NB4 (cell line): Measurements from ENCODE around the gene NTRK3.

Experiments used
- DNase-seq: peaks from one replicate; pipeline ENCODE4 v3.0.0; 2010; ENCODE audit warnings: low read depth
- H3K4me3 ChIP-seq: one replicate; pipeline ENCODE4 v1.5.1; 2011; ENCODE audit warnings: mild to moderate bottlenecking, low read depth, low read length, moderate library complexity
- CTCF ChIP-seq: IDR thresholded peaks from one replicate; pipeline ENCODE4 v1.5.1; 2012; ENCODE audit warnings: low read depth, low read length
- MAX ChIP-seq: IDR thresholded peaks from 2 replicates; pipeline ENCODE4 v1.6.1; 2011; ENCODE audit warnings: low read depth, low read length
- MYC ChIP-seq: IDR thresholded peaks from 2 replicates; pipeline ENCODE4 v1.6.1; 2011; ENCODE audit warnings: low read depth, low read length
- POLR2A ChIP-seq: IDR thresholded peaks from 2 replicates; pipeline ENCODE4 v1.6.1; 2011; ENCODE audit warnings: mild to moderate bottlenecking; ENCODE audit not compliant: insufficient read length; ENCODE audit errors: extremely low read depth

NTRK3 gene

GRCh38 chr15:88152672-88153071 lies 103.9 kb downstream of the NTRK3 start:
- H3K4me3 ChIP-seq, result no peak overlapping the region
- no peak for DNase-seq
- no peak for TF ChIP-seq POLR2A
- no peak for TF ChIP-seq MAX
- TF ChIP-seq CTCF, result no peak
- no peak for TF ChIP-seq MYC

GRCh38 chr15:88147760-88148159 lies 108.8 kb downstream of the NTRK3 start:
- H3K4me3 ChIP-seq, result no peak overlapping the region
- no peak for DNase-seq
- TF ChIP-seq CTCF (no peak), MAX (no peak), MYC (no peak), POLR2A (no peak)

GRCh38 chr15:88144921-88145653 lies 111.5 kb downstream of the NTRK3 start:
- H3K4me3 ChIP-seq, result no peak overlapping the region
- TF ChIP-seq MYC, result no peak
- TF ChIP-seq POLR2A, result no peak
- TF ChIP-seq MAX, result no peak
- TF ChIP-seq CTCF, result no peak
- no peak for DNase-seq

GRCh38 chr15:88142121-88142520 lies 114.4 kb downstream of the NTRK3 start:
- H3K4me3 ChIP-seq, result no peak overlapping the region
- DNase-seq, result no peak
- TF ChIP-seq POLR2A, result no peak

- no peak for DNase-seq
- no peak overlapping the region for H3K4me3 ChIP-seq
- TF ChIP-seq MYC (no peak), POLR2A (no peak), MAX (no peak), CTCF (no peak)
These were observed 115.2 kb downstream of the NTRK3 start for GRCh38 chr15:88141269-88141889.

- TF ChIP-seq CTCF (no peak), MYC (no peak), POLR2A (no peak), MAX (no peak)
- no peak for DNase-seq
- H3K4me3 ChIP-seq, result no peak overlapping the region
These were observed 116.1 kb downstream of the NTRK3 start for GRCh38 chr15:88140398-88140797.
